T1000 (cell line): ENCODE results near the gene PPFIA2.

Experiments
- DNase-seq: peaks from one replicate; lab custom pipeline; 2025; ENCODE audit warnings: mixed read lengths; lab: John Stamatoyannopoulos, UW

PPFIA2 gene

DNA sequence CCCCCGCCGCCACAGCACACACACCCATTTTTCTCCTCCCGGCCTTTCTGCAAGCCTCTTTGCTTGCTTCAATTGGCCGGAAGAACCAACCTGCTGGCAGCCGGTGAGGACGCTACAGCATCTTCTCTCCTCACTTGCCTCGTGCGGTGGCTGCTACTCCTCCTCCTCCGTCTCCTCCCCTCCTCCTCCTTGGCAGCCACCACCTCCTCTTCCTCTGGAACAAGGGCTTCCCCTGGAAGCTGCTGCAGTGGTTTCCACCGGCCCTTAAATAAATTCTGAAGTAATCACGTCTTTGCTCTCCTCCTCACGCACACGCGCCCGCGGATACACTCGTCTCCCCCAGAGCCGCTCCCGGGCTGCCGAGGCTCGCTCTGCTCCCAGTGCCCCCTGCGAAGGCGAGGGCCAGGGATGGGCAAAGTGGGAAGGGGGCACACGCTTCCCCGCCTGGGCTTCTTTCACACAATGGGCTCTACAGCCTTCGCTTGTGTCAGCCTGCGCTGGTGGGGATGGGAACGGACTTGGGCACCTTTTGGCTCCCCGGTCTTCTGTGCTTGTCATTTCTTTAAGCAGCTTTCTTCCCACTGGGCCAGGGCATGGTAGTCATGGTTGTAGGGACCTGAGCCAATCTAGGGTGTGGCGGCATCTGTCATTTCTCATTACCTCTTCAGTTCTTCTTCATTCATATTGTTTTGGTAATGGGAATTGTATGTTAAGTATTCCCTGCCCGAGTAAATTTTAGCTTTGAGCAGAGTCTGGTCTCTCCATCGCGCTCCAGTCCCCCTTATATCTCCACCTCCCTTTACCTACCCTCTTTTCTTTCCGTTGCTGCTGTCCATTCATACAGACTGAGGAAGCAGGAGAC is at the start of gene PPFIA2:
TSS of gene PPFIA2 (minus strand) at position 161 of the 862 bp plus-strand sequence.
- DNase-seq: peak; percentile 13

- no peak for DNase-seq
Measured at GRCh38 chr12:81800298-81801148, 41.4 kb upstream of the PPFIA2 start.

DNA sequence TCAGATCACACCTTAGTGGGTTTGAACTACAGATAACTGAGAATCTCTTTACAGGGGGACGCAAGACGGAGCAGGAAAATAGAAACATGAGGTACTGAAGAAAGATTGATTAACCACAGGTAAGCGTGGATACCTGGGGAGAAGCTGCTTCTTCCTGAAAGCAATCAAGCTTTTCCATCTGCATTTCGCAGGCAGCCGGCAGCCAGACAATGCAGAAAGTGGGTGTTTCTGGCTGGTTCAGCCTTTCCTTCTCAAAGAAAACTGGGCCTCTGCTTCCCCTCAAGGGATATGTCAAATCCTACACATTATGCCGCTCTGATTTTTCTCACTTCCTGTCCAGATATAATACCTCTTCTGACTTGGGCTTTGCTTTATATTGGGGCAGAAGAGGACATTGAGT is 39.1 kb upstream of the PPFIA2 start:
- no peak for DNase-seq

DNA sequence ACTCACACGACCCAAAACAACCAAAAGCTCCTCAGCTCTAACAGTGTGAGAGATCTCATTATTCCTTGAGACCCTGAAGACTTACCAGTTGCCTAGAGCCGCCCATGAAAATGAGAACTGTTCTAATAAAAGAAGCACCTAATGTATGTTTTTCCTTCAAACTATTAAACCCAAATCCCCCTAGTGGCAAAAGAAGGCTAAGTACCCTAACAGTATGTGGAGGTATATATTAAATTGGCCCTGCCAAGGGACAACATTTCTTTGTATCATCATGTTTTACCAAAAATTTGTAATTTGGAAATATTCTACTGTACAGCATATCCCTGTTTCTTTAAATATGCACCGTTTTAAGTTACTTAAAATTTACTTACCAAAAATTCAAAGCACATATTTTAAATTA is 38.0 kb upstream of the PPFIA2 start:
- DNase-seq: no peak

GRCh38 chr12:81792666-81793065 is 33.5 kb upstream of the PPFIA2 start:
- DNase-seq: no peak

GRCh38 chr12:81779216-81779615 is 20.1 kb upstream of the PPFIA2 start:
- DNase-seq: no peak

DNA sequence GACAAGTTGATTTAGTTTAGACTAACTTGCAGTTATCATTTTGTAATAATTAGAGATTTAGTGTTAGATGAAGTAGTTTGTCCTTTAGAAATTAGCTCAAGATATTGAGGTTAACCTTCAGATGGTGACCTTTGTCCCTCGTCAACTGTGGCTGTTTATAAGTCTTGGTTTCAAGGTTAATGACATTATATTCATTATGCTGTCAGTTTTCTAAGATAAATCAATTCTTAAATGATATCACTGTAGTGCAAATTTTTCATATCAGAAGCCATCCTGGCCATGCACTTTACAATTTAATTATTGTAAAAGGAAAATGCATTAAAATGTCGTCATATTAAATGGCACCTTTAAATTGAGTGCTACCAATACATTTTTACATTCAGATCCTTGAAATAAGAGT is 19.6 kb upstream of the PPFIA2 start:
- no peak for DNase-seq

GRCh38 chr12:81758421-81759189 is 545 bp downstream of the PPFIA2 start:
- DNase-seq: peak; percentile 26

DNA sequence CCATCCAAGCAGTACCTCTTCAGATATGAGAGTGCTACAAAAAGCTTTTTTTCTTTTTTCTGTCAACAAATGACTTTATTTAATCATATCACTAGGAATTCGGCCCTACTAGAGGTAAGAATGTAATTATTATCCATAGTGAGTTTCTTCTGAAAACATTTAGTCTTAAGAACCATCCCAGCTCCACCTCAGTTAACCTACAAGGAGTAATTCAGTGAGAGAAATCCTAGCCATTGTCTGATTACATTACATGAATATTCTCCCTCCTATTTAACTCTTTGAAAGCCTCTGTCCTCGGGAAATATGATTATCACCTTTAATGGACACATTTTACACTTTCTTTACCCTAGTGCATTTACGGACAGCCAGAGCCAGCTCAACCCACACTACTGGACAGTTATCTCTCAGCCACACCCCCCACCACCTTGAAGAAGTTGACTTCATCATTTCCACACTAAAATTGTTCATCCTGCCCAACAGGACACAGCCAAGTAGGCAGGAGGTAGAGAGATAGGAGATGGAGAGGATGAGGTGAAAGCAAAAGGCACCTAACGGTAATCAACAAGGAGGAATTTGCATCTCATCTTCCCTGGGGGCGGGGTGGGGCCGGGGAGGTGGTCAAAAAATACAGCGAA is 1.3 kb downstream of the PPFIA2 start:
- DNase-seq: no peak

DNA sequence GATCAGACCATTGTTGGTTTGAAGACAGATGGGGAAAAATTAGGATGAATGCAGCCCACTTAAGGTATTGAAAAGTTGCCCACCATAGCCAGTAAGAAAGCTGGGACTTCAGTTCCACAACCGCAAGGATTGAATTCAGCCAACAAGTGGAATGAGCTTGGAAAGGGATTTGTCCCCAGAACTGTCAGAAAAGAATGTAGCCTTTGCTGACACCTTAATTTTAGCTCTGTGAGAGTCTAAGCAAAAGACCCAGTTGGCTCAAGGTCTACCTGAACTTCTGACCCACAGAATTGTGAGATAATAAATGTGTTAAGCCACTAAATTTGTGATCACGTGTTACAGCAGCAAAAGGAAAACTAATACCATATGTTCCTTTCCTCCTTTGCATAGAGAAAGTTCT is 29.4 kb downstream of the PPFIA2 start:
- DNase-seq: no peak

- DNase-seq: no peak
Measured at GRCh38 chr12:81727391-81727790, 31.8 kb downstream of the PPFIA2 start.

DNA sequence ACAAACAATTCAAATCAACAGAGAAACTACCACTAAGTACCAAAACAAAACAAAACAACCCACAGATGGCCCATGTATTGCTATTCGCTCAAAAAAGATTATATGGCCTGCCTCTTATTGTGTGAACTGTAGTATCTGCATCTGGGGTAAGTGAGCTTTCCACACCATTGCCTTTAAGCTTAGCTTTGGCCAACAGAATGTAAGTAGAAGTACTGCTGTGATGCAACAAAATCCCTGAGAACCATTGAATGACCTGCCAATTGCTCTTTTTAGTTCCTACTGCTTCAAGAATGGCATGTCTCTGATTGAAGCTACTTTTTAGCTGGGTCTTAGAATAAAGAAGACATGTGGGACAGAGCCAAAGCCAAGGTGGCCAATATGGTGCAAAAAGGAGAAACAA is 32.5 kb downstream of the PPFIA2 start:
- no peak for DNase-seq

- no peak for DNase-seq
Measured at GRCh38 chr12:81723361-81723760, 35.8 kb downstream of the PPFIA2 start.

DNA sequence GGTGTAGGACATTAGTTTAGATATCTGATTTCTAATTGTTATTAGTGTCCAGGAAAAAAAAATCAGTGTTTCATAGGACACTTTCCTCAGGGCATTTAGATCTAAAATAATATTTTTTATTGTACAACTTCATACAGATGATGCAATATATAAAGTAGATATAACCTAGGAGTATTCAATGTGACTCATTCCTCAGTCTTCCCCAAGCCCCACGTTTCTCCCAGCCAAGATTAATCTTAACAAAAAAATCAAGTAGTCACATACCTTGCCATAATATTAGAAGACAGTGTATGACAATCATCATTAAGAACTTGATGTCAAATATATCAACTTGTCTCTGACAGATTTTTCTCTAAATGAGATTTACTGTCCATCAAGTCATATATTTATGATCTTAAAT is 37.1 kb downstream of the PPFIA2 start:
- no peak for DNase-seq

DNA sequence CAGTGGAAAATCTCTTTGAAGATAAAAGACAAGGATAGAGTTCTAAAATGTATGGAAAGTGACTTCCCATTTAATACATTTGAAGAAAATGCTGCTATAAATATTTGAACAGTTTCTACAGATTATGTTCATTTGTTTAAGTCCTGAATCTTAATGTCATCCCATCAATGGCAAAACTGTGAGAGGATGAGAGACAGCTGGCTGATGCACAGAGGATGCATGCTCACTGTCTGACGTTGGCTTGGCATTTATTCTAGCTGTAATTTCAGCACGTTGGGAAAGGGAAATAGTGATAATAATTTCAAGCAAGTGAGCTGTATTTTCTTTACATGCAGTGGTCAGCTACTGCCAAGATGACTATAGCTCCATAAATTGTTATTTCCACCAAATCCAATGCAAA is 40.5 kb downstream of the PPFIA2 start:
- DNase-seq: no peak

DNA sequence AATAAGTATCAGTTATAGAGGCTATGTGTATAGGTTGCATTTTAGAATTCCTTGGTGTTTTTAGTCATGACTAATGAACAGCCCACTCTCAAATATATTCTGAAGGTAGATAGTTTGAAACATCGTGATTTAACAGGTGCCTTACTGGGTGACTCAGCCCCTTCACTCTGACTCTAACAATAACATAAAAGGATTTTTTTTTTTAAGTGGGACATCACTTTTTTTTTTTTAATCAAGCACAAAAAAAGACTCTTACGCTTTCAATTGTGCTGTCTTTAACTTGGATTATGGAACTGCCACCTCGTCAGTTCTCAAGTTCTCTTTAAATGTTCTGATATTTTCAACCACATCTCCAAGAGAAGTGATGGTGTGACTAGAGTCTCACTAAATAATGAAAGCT is 46.6 kb downstream of the PPFIA2 start:
- no peak for DNase-seq

- no peak for DNase-seq
Measured at GRCh38 chr12:81705586-81705985, 53.6 kb downstream of the PPFIA2 start.

DNA sequence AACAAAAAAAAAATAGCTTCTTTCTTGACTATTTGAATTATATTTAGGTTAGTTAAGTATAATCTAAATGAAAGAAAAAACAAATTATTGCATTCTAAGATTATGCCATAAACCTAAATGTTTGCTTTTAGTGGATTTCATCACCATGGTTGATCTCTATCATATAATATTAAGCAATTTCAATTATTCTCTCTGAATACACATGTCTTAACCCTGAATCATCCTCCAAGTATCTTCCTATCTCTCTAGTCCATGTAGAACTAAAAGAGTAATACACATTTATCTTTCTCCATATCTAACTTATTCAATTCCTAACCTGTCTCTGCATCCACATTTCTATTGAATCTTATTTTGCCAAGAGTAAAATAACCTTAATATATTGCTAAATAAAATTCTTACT is 59.6 kb downstream of the PPFIA2 start:
- DNase-seq: no peak

GRCh38 chr12:81692008-81692407 is 67.1 kb downstream of the PPFIA2 start:
- no peak for DNase-seq

DNA sequence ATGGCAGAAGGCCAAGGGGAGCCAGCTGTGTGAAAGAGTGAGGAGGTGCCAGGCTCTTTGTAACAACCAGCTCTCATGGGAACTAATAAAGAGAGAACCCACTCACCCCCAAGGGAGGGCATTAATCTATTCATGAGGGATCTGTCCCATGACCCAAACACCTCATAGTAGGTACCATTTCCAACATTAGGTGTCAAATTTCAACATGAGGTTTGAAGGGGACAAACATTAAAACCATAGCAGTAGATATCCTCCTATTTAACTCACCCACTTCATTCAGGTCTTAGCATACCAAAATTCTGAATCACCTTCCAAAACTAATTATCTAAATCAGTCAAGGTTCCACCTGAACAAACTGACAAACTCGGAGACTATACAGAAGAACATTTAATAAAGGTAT is 75.3 kb downstream of the PPFIA2 start:
- no peak for DNase-seq

- no peak for DNase-seq
Measured at GRCh38 chr12:81679614-81680013, 79.5 kb downstream of the PPFIA2 start.

DNA sequence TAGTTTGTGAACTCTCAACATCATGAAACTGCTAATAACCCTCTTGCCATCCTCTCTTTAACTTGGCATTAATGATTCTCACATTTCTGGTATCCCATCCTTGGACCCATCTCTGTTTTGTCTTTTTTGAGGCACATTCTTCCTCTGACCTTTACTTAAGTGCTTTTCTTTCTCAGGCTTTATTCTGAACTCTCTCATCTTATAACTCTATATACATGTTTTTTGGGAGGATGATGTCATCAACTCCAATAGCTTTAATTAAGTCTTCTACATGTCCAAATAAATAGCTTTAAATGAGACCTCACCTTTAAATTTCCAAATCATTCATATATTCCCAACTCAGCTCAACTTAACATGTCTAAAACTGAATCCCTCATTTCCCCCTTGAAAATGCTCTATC is 88.4 kb downstream of the PPFIA2 start:
- DNase-seq: no peak
